ENCODE measurements around the gene SETD1A.

Gene SETD1A

GRCh38 chr16:30967795-30968194 is 10.2 kb downstream of the SETD1A start:
- ChIA-PET CTCF (no interaction called here), POLR2A (ENCODE audit: low non-redundant PET) (no interaction called here)
- no peak for TF ChIP-seq CTCF (conservative IDR thresholded peaks at IDR 0.05; ENCODE audit: low read depth)
- no peak overlapping the region for H3K27ac ChIP-seq
- DNase-seq (ENCODE audit: low spot score) = no peak

- POLR2A ChIA-PET (ENCODE audit: low non-redundant PET) = no interaction called here
- CTCF ChIA-PET = no interaction called here
- TF ChIP-seq CTCF (conservative IDR thresholded peaks at IDR 0.05; ENCODE audit: low read depth) = no peak
These were observed 11.8 kb downstream of the SETD1A start for GRCh38 chr16:30969246-30969842.

GRCh38 chr16:30971298-30971697 is 13.7 kb downstream of the SETD1A start:
- ChIA-PET CTCF (interaction anchor here (0.6 kb wide), 1 partner anchor 436 kb away, joined by 3 read pairs; no protein-coding TSS in a partner anchor), POLR2A (ENCODE audit: low non-redundant PET) (no interaction called here)
- TF ChIP-seq CTCF (conservative IDR thresholded peaks at IDR 0.05; ENCODE audit: low read depth) = no peak
- DNase-seq (ENCODE audit: low spot score) = no peak
- peak overlapping the region; percentile 16; the same call in 1 of the 2 replicates for H3K27ac ChIP-seq

More at GRCh38 chr16:30969246-30969842, 11.8 kb downstream of the SETD1A start:
- DNase-seq (ENCODE audit: low spot score) = no peak
- peak overlapping the region; percentile 4; the same call in 1 of the 2 replicates for H3K27ac ChIP-seq

- H3K27ac ChIP-seq = no peak overlapping the region
- DNase-seq (ENCODE audit: low spot score) = no peak
- ChIA-PET POLR2A (ENCODE audit: low non-redundant PET) (no interaction called here), CTCF (interaction anchor here (1.0 kb wide), 1 partner anchor 12 kb away, joined by 3 read pairs; the partner anchor contains the start of gene HSD3B7)
- TF ChIP-seq CTCF (conservative IDR thresholded peaks at IDR 0.05; ENCODE audit: low read depth) = no peak
These were observed 15.3 kb downstream of the SETD1A start for GRCh38 chr16:30972872-30973271.

- ChIA-PET CTCF (interaction anchor here (0.8 to 1.8 kb wide), 2 partner anchors 8 to 11 kb away, joined by 5 to 6 read pairs; partner anchors contain the start of gene HSD3B7), POLR2A (ENCODE audit: low non-redundant PET) (no interaction called here)
- H3K27ac ChIP-seq = no peak overlapping the region
- TF ChIP-seq CTCF (conservative IDR thresholded peaks at IDR 0.05; ENCODE audit: low read depth) = no peak
- no peak for DNase-seq (ENCODE audit: low spot score)
These were observed 16.8 kb downstream of the SETD1A start for GRCh38 chr16:30974348-30974747.

GRCh38 chr16:30976486-30976885 is 18.9 kb downstream of the SETD1A start:
- ChIA-PET CTCF (interaction anchor here (0.6 kb wide), 1 partner anchor 17 kb away, joined by 3 read pairs; no protein-coding TSS in a partner anchor), POLR2A (ENCODE audit: low non-redundant PET) (no interaction called here)
- peak overlapping the region; percentile 18 for H3K27ac ChIP-seq
- TF ChIP-seq CTCF (conservative IDR thresholded peaks at IDR 0.05; ENCODE audit: low read depth) = no peak
- DNase-seq (ENCODE audit: low spot score) = no peak
